Stimulated activated CD8-positive, alpha-beta memory T cell treated with anti-CD3 and anti-CD28 coated beads, Interleukin-7, amount 100 ng/mL, for 4 hours (primary cell): ENCODE results near the gene CPA2.

Source experiments
- DNase-seq, 2 donors: peaks; one replicate each; pipeline ENCODE4 v3.0.0-alpha.2; 2020; ENCODE audit warnings: low read depth in 2 of 2

The CPA2 gene

GRCh38 chr7:130279906-130280305, 13.2 kb downstream of the CPA2 start:
- DNase-seq = no peak

- DNase-seq = no peak
Measured at GRCh38 chr7:130281260-130281659, 14.6 kb downstream of the CPA2 start.

GRCh38 chr7:130286881-130287280, 20.2 kb downstream of the CPA2 start:
- DNase-seq = no peak

- DNase-seq = no peak
Measured at GRCh38 chr7:130288168-130288567, 21.5 kb downstream of the CPA2 start.

GRCh38 chr7:130288829-130289228, 22.2 kb downstream of the CPA2 start:
- DNase-seq = no peak

- DNase-seq = no peak
Measured at GRCh38 chr7:130289478-130289877, 22.8 kb downstream of the CPA2 start.

GRCh38 chr7:130290745-130291144, 24.1 kb downstream of the CPA2 start:
- no peak for DNase-seq

GRCh38 chr7:130292682-130293257, 26.1 kb downstream of the CPA2 start, which contains the start of gene CPA4:
Gene CPA4 (plus strand): TSS chr7:130293161. CDS start chr7:130293181, 20 bp downstream.
- no peak for DNase-seq

GRCh38 chr7:130293521-130293920, 26.9 kb downstream of the CPA2 start:
- no peak for DNase-seq

GRCh38 chr7:130294314-130294713, 27.7 kb downstream of the CPA2 start:
- DNase-seq = no peak

- no peak for DNase-seq
Measured at GRCh38 chr7:130296221-130296951, 29.7 kb downstream of the CPA2 start.

GRCh38 chr7:130297628-130298543, 31.2 kb downstream of the CPA2 start:
- no peak for DNase-seq

- DNase-seq = no peak
Measured at GRCh38 chr7:130298544-130299326, 32.1 kb downstream of the CPA2 start.

- DNase-seq = no peak
Measured at GRCh38 chr7:130299866-130300265, 33.2 kb downstream of the CPA2 start.

GRCh38 chr7:130301501-130302020, 34.9 kb downstream of the CPA2 start:
- DNase-seq = no peak

- no peak for DNase-seq
Measured at GRCh38 chr7:130302649-130303048, 36.0 kb downstream of the CPA2 start.

GRCh38 chr7:130303127-130303526, 36.5 kb downstream of the CPA2 start:
- DNase-seq = no peak

- no peak for DNase-seq
Measured at GRCh38 chr7:130303551-130303950, 36.9 kb downstream of the CPA2 start.

GRCh38 chr7:130303982-130304381, 37.3 kb downstream of the CPA2 start:
- no peak for DNase-seq

GRCh38 chr7:130304878-130305277, 38.2 kb downstream of the CPA2 start:
- no peak for DNase-seq

- no peak for DNase-seq
Measured at GRCh38 chr7:130305433-130306042, 38.9 kb downstream of the CPA2 start.
